ENCODE results near the gene RPP14.
"Not testable (repeated sequence)": the region's sequence is repeated elsewhere in the genome, so short reads cannot be mapped to it uniquely, and the experiment has no call there.

DNA sequence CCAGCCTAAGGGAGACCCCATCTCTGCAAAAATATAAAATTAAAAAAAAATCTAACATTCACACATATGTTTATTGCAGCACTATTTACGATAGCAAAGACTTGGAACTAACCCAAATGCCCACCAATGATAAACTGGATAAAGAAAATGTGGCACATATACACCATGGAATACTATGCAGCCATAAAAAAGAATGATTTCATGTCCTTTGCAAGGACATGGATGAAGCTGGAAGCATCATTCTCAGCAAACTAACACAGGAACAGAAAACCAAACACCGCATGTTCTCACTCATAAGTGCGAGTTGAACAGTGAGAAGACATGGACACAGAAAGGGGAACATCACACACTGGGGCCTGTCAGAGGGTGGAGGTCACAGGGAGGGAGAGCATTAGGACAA, 32.7 kb upstream of the RPP14 start:
- TF ChIP-seq, protein P1, sequence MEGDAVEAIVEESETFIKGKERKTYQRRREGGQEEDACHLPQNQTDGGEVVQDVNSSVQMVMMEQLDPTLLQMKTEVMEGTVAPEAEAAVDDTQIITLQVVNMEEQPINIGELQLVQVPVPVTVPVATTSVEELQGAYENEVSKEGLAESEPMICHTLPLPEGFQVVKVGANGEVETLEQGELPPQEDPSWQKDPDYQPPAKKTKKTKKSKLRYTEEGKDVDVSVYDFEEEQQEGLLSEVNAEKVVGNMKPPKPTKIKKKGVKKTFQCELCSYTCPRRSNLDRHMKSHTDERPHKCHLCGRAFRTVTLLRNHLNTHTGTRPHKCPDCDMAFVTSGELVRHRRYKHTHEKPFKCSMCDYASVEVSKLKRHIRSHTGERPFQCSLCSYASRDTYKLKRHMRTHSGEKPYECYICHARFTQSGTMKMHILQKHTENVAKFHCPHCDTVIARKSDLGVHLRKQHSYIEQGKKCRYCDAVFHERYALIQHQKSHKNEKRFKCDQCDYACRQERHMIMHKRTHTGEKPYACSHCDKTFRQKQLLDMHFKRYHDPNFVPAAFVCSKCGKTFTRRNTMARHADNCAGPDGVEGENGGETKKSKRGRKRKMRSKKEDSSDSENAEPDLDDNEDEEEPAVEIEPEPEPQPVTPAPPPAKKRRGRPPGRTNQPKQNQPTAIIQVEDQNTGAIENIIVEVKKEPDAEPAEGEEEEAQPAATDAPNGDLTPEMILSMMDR (conservative IDR thresholded peaks at IDR 0.05; ENCODE audit: low read depth, low read length): not testable (repeated sequence)
- TF ChIP-seq EZH2phosphoT487 (IDR thresholded peaks at IDR 0.05; ENCODE audit: borderline replicate concordance, low read length): not testable (repeated sequence)

All from PC-3 (cell line).